HEK293 (cell line): Measurements from ENCODE around the gene NT5DC2.

ENCODE experiments used
- CTCF ChIA-PET: fragments of 350-600 bp; formaldehyde crosslinking; extraction: SDS; loops from one replicate; lab custom pipeline; 2021; ENCODE audit warnings: antibody characterized with exemption; lab: Yijun Ruan, JAX
- POLR2A ChIA-PET: fragments of 300-600 bp; formaldehyde crosslinking; extraction: SDS; loops from one replicate; lab custom pipeline; 2020; ENCODE audit warnings: antibody characterized with exemption, inconsistent platforms; lab: Yijun Ruan, JAX
- H3K27ac ChIP-seq: fragments of 200-500 bp; sonication (Bioruptor generic); 2 replicates; pipeline ENCODE4 v1.5.1; 2014; ENCODE audit warnings: low read depth, low read length, control low read depth, inconsistent platforms; ENCODE audit errors: extremely low read depth
- H3K36me3 ChIP-seq, 2 experiments: fragments of 200-500 bp in 1 of 2; sonication (Bioruptor generic) in 1 of 2; 1 replicate in 1 of 2; 2 replicates in 1 of 2; pipeline ENCODE4 v1.5.1; 2014 to 2017; ENCODE audit warnings: inconsistent platforms in 2 of 2, low read length in 2 of 2; ENCODE audit not compliant: control insufficient read depth in 2 of 2, insufficient read depth in 1 of 2
- H3K4me1 ChIP-seq: fragments of 200-500 bp; sonication (Bioruptor generic); 2 replicates; pipeline ENCODE4 v1.5.1; 2014; ENCODE audit warnings: mild to moderate bottlenecking, low read length, inconsistent platforms; ENCODE audit not compliant: control insufficient read depth, insufficient read depth
- H3K4me3 ChIP-seq: 2 replicates; pipeline ENCODE4 v1.5.1; 2011; ENCODE audit warnings: low read depth, mild to moderate bottlenecking, control low read depth, low read length, moderate library complexity
- H3K9me3 ChIP-seq: fragments of 200-500 bp; sonication (Bioruptor generic); 2 replicates; pipeline ENCODE4 v1.5.1; 2014; ENCODE audit warnings: low read depth, low read length, inconsistent platforms; ENCODE audit not compliant: control insufficient read depth, insufficient read depth
- GLIS1 ChIP-seq: fragments of 450-650 bp; formaldehyde crosslinking; IDR thresholded peaks from 2 replicates; pipeline ENCODE4 v1.5.1; 2016; ENCODE audit warnings: missing biosample characterization, missing genetic modification characterization
- KLF10 ChIP-seq: fragments of 450-650 bp; IDR thresholded peaks from 2 replicates; pipeline ENCODE4 v1.5.1; 2018; ENCODE audit warnings: missing biosample characterization, mild to moderate bottlenecking, missing genetic modification characterization
- PRDM2 ChIP-seq: fragments of 450-650 bp; formaldehyde crosslinking; IDR thresholded peaks from 2 replicates; pipeline ENCODE4 v1.5.1; 2016; ENCODE audit warnings: missing biosample characterization, missing genetic modification characterization, borderline replicate concordance
- WT1 ChIP-seq: fragments of 450-650 bp; formaldehyde crosslinking; IDR thresholded peaks from 2 replicates; pipeline ENCODE4 v1.5.1; 2016; ENCODE audit warnings: missing biosample characterization, missing genetic modification characterization
- ZNF211 ChIP-seq: fragments of 450-650 bp; formaldehyde crosslinking; IDR thresholded peaks from 2 replicates; pipeline ENCODE4 v1.5.1; 2016; ENCODE audit warnings: low read depth, missing biosample characterization, missing genetic modification characterization
- ZNF248 ChIP-seq: fragments of 450-650 bp; formaldehyde crosslinking; IDR thresholded peaks from 2 replicates; pipeline ENCODE4 v1.5.1; 2017; ENCODE audit warnings: missing biosample characterization, missing genetic modification characterization
- ZNF311 ChIP-seq: fragments of 450-650 bp; formaldehyde crosslinking; IDR thresholded peaks from 2 replicates; pipeline ENCODE4 v1.5.1; 2017; ENCODE audit warnings: missing biosample characterization, missing genetic modification characterization, borderline replicate concordance
- ZNF404 ChIP-seq: fragments of 450-650 bp; formaldehyde crosslinking; IDR thresholded peaks from 2 replicates; pipeline ENCODE4 v1.5.1; 2017; ENCODE audit warnings: missing biosample characterization, missing genetic modification characterization
- ZNF423 ChIP-seq: fragments of 450-650 bp; formaldehyde crosslinking; IDR thresholded peaks from 2 replicates; pipeline ENCODE4 v1.5.1; 2016; ENCODE audit warnings: missing biosample characterization, missing genetic modification characterization
- ZNF501 ChIP-seq: fragments of 450-650 bp; formaldehyde crosslinking; IDR thresholded peaks from 2 replicates; pipeline ENCODE4 v1.5.1; 2016; ENCODE audit warnings: missing biosample characterization, missing genetic modification characterization
- ZNF704 ChIP-seq: fragments of 450-650 bp; formaldehyde crosslinking; IDR thresholded peaks from 2 replicates; pipeline ENCODE4 v1.5.1; 2016; ENCODE audit warnings: missing biosample characterization, missing genetic modification characterization
- TF ChIP-seq, protein P1 (sequence below): fragments of 450-650 bp; formaldehyde crosslinking; IDR thresholded peaks from 2 replicates; pipeline ENCODE4 v1.5.1; 2016; ENCODE audit warnings: missing biosample characterization, missing genetic modification characterization
- TF ChIP-seq, protein P2 (sequence below): fragments of 450-650 bp; formaldehyde crosslinking; IDR thresholded peaks from 2 replicates; pipeline ENCODE4 v1.5.1; 2016; ENCODE audit warnings: missing biosample characterization, missing genetic modification characterization
- TF ChIP-seq, protein P3 (sequence below): IDR thresholded peaks from 2 replicates; pipeline ENCODE4 v1.6.1; 2011; ENCODE audit warnings: mild to moderate bottlenecking, low read depth, low read length, borderline replicate concordance
- TF ChIP-seq, protein P4 (sequence below): fragments of 450-650 bp; formaldehyde crosslinking; IDR thresholded peaks from 2 replicates; pipeline ENCODE4 v1.5.1; 2017; ENCODE audit warnings: missing biosample characterization, missing genetic modification characterization

The NT5DC2 gene

DNA sequence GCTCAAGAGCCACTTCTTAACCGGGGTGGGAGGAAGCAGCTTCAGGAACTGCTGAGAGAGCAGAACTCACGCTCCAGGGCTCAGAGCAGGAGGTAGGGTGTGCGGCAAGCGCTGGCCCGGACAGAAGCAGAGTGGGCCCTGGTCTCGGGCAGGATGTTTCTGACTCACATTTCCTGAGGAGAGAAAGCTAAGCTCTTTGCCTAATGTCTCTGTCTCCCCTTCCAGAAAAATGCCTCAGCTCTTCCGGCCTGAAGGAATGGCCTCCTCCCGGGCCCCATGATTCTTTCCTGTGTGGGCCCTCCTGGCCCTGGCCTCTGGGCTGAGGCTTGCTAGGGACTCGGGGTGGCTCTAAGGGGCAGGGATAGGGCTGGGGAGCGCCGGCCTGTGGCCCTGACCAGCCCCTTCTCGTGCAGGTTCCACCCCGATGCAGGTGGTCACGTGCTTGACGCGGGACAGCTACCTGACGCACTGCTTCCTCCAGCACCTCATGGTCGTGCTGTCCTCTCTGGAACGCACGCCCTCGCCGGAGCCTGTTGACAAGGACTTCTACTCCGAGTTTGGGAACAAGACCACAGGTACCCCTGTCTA is 42.6 kb downstream of the NT5DC2 start:
- ChIA-PET CTCF (interaction anchor here (0.7 kb wide), 1 partner anchor 11 kb away, joined by 3 read pairs; no protein-coding TSS in a partner anchor), POLR2A (no interaction called here)
- no peak overlapping the region for H3K27ac ChIP-seq
- TF ChIP-seq KLF10 (tag by site-specific recombination) (no peak), WT1 (tag by site-specific recombination) (no peak), ZNF248 (no peak), GLIS1 (tag by site-specific recombination) (no peak), ZNF704 (no peak), ZNF311 (tag by site-specific recombination) (no peak), ZNF211 (tag by site-specific recombination) (no peak), PRDM2 (tag by site-specific recombination) (no peak), ZNF423 (no peak), ZNF501 (tag by site-specific recombination) (no peak), ZNF404 (tag by site-specific recombination) (no peak)
- TF ChIP-seq, protein P1, sequence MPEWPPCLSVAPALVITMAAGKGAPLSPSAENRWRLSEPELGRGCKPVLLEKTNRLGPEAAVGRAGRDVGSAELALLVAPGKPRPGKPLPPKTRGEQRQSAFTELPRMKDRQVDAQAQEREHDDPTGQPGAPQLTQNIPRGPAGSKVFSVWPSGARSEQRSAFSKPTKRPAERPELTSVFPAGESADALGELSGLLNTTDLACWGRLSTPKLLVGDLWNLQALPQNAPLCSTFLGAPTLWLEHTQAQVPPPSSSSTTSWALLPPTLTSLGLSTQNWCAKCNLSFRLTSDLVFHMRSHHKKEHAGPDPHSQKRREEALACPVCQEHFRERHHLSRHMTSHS (tag by site-specific recombination): no peak
- TF ChIP-seq, protein P2, sequence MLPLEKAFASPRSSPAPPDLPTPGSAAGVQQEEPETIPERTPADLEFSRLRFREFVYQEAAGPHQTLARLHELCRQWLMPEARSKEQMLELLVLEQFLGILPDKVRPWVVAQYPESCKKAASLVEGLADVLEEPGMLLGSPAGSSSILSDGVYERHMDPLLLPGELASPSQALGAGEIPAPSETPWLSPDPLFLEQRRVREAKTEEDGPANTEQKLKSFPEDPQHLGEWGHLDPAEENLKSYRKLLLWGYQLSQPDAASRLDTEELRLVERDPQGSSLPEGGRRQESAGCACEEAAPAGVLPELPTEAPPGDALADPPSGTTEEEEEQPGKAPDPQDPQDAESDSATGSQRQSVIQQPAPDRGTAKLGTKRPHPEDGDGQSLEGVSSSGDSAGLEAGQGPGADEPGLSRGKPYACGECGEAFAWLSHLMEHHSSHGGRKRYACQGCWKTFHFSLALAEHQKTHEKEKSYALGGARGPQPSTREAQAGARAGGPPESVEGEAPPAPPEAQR (tag by site-specific recombination): no peak
- TF ChIP-seq, protein P3, sequence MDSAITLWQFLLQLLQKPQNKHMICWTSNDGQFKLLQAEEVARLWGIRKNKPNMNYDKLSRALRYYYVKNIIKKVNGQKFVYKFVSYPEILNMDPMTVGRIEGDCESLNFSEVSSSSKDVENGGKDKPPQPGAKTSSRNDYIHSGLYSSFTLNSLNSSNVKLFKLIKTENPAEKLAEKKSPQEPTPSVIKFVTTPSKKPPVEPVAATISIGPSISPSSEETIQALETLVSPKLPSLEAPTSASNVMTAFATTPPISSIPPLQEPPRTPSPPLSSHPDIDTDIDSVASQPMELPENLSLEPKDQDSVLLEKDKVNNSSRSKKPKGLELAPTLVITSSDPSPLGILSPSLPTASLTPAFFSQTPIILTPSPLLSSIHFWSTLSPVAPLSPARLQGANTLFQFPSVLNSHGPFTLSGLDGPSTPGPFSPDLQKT: no peak
- TF ChIP-seq, protein P4, sequence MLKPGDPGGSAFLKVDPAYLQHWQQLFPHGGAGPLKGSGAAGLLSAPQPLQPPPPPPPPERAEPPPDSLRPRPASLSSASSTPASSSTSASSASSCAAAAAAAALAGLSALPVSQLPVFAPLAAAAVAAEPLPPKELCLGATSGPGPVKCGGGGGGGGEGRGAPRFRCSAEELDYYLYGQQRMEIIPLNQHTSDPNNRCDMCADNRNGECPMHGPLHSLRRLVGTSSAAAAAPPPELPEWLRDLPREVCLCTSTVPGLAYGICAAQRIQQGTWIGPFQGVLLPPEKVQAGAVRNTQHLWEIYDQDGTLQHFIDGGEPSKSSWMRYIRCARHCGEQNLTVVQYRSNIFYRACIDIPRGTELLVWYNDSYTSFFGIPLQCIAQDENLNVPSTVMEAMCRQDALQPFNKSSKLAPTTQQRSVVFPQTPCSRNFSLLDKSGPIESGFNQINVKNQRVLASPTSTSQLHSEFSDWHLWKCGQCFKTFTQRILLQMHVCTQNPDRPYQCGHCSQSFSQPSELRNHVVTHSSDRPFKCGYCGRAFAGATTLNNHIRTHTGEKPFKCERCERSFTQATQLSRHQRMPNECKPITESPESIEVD (tag by site-specific recombination): no peak
- H3K9me3 ChIP-seq: no peaks in the 10 kb centered on the region
- no peaks in the 10 kb centered on the region for H3K4me1 ChIP-seq
- H3K36me3 ChIP-seq: peaks cover 2 to 69% of the 10 kb centered on the region in 2 experiments; a peak in 1 of 3 replicates
- H3K4me3 ChIP-seq: no peak overlapping the region
